Stimulated activated CD8-positive, alpha-beta memory T cell treated with anti-CD3 and anti-CD28 coated beads, Interleukin-7, amount 100 ng/mL, for 4 hours (primary cell): ENCODE measurements around the gene HSFY2.
"Not testable (repeated sequence)": the region's sequence is repeated elsewhere in the genome, so short reads cannot be mapped to it uniquely, and the experiment has no call there.

Source experiments
- DNase-seq, 2 donors: peaks; one replicate each; pipeline ENCODE4 v3.0.0-alpha.2; 2020; ENCODE audit warnings: low read depth in 2 of 2

Gene HSFY2

GRCh38 chrY:18773635-18774034 is at the start of gene HSFY2:
HSFY2 (minus strand) TSS chrY:18773735; CDS start chrY:18773618, 117 bp downstream.
- not testable (repeated sequence) for DNase-seq

- not testable (repeated sequence) for DNase-seq
Observed at GRCh38 chrY:18815751-18816150, 42.2 kb upstream of the HSFY2 start.

GRCh38 chrY:18788757-18789406 is 15.3 kb upstream of the HSFY2 start:
- DNase-seq, result not testable (repeated sequence)

DNA sequence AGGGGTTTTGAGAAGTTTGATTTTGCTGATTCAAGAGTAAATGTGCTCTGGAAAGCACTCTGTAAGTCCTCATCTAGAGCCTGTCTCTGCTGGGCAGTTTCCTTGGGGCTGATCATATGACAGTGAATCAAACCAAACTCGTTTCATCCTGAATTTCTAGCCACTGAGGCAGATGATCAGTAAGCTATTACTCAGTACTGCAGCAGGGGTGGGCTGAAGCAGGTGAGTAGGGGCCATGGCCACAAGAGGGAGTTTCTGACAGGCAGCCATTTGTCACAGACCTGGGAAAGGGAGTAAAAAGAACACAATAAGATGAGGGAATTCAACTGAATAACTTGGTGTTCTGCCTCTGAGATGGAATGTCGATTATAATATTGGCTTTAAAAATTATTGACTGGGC is 19.5 kb downstream of the HSFY2 start:
- DNase-seq, result not testable (repeated sequence)

GRCh38 chrY:18753133-18753815 is 20.3 kb downstream of the HSFY2 start:
- DNase-seq, result not testable (repeated sequence)

GRCh38 chrY:18723714-18724113 is 49.8 kb downstream of the HSFY2 start:
- not testable (repeated sequence) for DNase-seq
